Suppressor macrophage treated with lipopolysaccharide for 4 hours (primary cell): ENCODE data around the gene CASK.

Experiments
- DNase-seq: peaks from one replicate; pipeline ENCODE4 v3.0.0-alpha.2; 2020

CASK gene

DNA sequence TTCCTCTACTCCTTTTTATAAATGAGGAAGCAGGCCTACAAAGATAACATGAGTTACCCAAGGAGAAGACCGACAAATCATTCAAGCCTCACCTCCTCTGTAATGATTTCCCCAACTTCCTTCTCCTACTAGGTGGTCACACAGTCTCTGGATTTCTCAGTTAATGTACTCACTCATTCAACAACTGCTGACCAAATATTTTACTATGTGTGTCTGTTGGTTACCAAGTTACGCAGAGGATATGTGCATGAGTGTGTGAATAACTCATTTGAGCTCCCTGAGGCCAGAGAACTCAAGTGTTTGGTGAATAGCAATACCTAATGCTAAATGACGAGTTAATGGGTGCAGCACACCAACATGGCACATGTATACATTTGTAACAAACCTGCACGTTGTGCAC lies 10.4 kb downstream of the CASK start:
- no peak for DNase-seq

DNA sequence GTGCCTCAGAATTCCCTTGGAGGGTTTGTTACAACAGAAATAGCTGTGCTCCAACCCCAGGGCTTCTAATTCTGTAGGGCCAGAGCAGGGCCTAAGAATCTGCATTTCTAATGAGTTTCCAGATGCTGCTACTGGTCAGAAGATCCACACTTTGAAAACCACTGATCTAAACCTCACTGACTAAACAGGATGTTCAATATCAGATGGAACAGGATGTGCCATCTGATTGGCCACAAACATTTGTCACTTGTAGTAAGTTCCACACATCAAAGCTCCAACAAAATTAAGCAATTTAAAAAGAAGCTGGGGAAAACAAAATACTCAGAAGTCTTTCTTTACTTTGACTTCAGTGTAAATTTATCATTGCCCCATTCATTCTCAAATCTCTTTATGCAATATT lies 14.3 kb downstream of the CASK start:
- DNase-seq, result no peak

DNA sequence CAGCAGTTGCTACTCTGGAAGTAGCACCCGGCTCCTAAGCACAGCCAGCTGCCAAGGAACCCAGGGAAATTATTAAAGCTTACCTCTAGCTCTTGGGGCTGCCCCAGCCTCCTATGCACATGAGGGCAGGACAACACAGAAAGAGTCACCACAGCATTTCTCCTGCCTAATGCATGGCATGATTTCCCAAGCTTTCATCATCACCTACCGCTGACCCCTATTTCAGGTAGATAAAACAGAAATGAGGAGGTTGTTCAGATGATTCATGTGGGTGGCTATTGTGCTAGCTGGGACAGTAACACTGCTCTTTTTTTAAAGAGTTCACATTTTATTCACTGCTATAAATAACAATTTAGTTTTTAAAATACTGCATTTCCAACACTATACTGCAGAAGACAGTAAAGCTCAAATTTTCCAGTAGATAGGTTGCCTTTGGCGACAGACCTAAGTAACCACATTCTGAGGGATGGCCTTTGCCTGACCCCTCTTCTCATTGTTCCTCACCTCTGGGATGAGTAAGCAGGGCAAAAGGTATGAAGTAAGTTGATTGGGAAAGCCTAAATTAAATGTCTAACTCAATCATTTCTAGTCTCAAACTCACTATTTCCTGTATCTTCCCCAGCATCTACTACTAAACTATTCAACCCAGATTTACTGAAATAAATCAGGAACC lies 16.7 kb downstream of the CASK start:
- no peak for DNase-seq

DNA sequence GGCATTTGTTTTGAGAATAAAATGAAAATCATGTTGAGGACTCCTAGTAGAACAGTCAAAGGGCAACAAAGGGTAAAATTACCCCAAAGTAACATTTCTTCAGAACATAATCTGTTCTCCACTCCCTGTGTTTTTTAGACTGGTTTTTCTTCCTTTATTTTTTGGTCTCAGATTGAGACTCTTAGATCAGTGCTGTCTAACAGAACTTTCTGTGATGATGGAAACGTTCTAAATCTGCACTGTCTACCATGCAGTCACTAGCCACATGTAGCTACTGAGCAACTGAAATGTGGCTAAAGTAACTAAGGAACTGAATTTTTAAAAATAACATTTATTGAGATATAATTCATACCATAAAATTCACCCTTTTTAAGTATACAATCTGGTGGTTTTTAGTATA lies 19.8 kb downstream of the CASK start:
- no peak for DNase-seq

DNA sequence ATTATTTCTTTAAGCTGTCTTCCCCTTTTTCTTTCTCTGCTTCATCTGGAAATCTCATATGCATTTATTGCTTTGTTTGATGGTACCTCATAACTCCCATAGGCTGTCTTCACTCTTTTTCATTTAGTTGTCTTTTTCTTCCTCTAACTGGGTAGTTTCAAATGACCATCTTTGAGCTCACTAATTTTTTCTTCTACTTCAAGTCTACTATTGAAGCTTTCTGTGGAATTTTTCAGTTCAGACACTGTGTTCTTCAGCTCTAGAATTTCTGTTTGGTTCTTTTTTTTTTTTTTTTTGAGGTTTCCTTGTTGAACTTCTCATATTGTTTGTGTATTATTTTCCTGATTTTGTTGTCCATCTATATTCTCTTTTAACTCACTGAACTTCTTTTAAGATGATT lies 23.0 kb downstream of the CASK start:
- DNase-seq, result no peak

DNA sequence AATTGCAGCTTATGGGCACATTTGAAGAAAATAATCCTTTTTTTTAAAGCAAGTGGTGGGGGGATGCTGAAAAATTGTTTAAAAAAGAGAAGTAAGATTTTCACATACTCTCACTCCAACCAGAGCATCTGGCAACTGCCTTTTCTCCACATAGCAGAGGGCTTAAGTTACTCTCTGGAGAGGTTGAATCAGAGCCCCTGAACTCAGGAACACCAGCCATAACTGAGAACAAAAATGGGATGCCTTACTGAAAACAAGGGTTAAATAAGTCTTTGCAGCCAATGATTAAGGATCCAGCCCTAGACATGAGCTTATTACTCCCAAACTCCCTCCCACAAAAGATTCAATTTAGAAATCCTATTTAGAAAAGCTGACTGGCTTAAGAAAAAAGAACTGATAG lies 27.5 kb downstream of the CASK start:
- no peak for DNase-seq

DNA sequence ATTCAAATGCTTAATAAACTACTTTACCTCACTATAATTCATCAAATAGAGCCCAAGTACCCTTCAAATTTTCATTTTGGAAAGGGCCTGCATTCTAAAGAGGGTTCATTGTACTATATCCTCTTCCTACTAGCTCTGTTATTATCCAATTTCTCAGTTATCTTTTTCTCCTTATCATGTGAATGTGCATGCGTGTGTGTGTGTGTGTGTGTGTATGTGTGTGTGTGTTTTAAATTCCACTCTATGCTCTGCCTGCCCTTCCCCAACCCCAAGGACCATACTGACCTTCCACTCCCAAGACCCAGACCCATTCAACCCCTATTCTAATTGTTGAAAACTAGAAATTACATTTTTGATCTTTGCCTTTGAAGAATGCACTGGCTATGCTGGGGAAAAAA lies 33.3 kb downstream of the CASK start:
- no peak for DNase-seq

DNA sequence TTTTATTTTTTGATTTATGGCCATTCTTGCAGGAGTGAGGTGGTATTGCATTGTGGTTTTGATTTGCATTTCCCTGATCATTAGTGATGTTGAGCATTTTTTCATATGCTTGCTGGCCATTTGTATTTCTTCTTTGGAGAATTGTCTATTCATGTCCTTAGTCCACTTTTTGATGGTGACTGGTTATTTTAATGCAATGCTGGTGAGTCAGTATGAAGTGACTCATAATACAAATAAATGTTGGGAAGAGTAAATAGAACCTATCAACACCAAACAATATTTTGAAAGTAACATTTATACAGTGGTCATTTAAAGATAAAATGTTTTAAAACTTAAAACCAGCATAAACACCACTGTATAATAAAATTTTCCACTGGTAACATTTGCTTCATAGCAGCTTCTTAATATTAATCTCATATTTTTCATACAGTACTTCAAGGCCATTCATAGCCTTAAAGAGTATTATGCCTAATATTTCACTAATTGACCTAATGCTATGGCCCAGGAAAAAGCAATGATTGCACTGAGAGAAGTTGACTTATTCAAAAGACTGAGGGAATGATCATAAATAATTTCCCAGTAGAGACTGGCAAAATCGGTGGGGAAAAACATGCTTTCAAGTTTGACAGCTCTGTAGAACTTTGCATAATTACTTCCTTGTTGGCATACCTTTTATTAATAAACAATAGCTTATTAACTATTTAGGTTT lies 33.9 kb downstream of the CASK start:
- no peak for DNase-seq

DNA sequence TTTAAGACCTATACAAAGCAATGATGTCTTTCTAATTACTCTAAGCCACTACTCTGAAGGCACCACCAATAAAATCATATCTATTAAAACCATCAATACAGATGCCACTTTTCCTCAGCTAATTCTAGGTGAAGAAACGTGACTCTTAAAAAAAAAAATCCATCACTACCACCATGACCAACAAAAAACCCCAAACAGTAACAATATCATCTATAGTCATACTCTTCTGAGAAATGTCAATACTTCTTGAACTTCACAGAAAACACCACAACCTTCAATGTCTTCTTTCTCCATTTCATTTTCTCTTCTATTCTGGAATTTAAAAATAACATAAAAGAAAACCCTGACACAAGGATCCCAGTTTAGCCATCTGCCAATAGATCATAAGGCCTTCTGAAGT lies 35.7 kb downstream of the CASK start:
- no peak for DNase-seq

DNA sequence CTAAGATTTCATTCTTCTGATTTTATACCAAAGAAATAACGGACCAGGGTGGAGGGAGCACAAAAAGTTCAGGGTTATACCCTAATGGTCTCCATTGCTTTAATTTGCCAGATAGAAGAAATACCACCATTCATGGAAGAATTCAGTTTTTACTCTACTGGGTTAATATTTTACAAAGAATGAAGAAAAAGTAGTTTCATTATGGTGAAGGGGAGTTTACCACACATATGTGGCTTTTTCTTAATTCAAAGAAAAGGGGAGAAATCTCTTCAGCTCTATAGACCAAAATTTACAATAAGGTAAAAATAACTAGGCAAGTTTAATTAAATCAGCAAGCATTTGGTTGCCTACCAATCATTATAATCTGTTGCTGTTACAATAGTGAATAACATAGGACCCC lies 37.6 kb downstream of the CASK start:
- no peak for DNase-seq

DNA sequence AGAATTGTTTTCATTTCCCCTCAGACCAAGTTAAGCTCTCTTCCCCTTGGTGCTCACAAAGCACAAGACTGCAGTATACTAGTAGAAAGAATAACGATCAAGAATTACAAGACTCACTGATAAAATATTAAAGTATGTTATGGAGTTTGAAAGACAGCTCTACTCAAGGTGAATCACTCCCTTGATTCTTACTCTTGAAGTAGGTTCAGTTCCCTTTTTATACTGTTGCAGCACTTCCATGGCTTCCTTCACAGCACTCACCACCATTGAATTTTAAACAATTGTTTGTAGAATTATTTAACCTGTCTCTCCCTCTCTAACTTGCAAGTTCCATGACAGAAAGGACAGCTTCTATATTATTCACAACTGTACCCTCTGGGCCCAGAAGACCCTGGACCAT lies 42.2 kb downstream of the CASK start:
- peak; percentile 1 for DNase-seq

DNA sequence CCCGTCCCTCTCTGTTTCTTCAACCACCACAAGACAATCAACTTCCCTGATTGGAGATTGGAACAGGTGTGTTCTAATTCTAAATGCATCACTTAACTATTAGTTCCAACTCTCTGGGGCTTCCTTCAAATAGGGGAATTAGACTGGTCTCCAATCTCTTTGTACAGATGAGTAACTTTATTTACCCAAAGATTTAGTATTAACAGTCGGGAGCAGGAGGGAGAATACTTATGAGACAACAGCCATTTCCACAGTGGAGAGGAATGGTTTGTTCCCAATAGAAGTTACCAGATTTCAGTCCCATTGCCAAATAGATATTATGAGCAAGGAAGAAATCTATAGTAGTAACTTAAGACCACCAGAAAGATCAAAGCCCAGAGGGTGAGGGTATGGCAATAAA lies 46.2 kb downstream of the CASK start:
- DNase-seq, result no peak

DNA sequence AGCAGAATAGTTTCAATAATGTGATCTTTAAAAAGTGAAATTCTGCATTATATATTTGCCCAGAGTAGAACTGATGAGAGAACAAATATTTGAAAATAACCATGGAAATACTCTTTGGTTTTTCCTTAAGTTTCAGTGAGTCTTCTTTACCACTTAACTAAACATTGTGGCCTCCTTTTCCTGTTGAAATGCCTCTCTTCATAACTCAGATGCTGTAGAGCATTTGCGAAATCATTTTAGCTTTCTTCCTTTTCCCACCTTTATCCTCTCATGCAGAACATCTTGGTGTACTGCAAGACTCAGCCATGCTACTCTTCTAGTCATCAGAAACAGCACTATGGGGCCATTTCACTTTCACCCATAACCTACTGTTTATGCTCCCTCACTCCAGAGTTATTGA lies 48.2 kb downstream of the CASK start:
- no peak for DNase-seq

DNA sequence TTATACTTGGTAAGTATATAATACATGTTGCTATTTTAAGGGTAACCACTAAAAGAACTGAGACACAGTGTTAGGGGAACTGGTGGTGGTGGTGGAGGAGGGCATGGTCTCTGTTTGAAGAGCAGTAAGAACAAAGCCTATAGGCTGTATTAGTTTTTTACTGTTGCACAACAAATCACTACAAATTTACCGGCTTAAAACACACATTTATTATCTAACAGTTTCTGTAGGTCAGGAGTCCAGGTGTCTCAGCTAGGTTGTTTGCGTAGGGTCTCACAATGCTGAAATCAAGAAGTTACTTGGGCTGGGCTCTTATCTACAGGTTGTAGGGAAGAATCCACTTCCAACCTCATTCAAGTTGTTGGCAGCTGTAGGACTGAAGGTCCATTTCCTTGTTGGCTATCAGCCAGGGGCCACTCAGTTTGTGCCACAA lies 52.6 kb downstream of the CASK start:
- DNase-seq, result no peak

DNA sequence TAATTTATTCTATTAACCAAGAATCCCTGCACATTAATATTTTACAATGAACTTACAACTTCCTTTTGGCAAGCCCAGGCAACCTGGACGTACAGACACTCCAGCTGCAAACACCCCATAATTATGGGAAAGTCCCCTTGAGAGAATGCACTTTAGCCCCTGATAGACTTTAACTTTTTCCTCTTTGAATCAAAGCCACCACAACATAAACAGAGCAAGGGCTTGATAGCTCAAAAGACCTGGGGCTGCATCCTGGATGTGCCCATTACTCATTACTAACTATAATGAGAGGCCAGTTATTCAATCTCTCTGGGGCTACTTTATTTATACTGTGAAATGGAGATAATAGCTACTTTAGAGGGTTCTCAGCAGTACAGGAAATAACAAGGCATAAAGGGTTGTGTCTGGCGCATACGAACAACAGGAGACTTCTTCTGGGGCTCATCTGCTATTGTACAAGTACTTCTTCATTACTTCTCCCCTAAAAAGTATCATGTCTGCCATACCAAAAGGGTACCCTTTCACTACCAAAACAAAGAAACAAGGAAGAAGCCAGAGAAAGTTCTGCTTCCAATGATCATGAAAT lies 54.9 kb downstream of the CASK start:
- no peak for DNase-seq

DNA sequence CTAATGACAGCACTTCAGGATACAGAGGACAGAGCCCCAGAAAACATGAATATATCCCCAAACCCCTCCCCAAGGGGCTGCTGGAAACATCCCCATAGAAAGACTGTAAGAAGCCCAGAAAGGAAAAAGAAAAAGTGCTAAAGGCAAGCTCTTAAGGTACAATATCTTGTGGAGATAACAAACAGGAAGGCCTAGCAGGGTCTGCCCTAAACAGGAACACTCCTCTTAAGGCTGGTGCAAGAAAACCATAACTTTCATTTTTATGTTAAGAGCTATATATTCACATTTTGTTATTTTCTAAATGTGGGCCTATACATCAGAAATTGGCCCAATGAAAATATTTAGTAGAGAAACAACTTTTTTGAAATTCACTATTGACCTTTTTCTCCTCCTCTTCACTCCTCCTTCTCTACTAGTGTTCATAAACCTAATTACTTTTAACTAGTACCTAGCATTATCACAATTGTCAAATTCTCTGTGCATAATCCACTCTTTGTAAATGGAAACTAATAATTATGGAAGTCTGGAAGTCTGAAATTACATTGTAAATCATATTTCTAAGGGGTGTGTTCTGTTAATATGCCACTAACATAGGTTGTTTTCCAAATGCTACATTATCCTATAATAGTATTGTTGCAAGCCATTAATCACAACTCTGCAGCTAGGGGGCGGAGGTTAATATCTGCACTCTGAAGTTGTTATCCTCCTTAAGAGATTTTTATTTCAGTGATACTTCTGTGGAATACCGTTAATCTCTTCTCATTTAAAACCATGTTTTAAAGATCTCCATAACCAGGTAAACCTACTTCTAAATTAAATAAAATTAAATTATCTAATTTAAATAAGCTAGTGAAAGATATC lies 59.8 kb downstream of the CASK start:
- DNase-seq, result no peak

DNA sequence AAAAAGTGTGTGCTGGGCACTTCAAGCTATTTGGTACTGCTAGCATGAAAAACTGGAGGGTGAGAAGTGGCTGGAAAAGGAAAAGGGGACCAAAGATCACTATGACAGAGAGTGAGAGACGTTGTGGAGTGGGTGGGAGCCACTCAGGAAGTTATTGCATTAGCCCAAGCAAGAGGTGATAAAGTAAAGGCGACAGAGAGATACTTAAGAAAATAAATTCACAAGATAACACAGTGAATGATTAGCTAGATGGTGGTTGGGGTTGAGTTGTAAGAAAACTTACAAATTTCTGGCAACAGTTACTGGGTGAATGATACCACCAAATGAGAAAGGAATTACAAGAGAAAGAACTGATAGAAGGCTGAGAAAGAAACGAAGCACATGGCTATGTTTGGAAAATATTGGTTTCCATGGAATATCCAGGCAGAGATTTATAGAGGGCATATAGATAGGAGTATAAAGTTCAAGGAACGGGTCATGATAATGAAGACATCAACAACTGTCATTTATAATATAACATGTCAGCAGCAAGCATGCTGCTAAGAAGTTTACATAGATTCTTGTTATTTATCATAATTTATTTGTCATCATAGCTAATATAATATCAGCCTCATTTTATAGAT lies 60.7 kb downstream of the CASK start:
- no peak for DNase-seq

DNA sequence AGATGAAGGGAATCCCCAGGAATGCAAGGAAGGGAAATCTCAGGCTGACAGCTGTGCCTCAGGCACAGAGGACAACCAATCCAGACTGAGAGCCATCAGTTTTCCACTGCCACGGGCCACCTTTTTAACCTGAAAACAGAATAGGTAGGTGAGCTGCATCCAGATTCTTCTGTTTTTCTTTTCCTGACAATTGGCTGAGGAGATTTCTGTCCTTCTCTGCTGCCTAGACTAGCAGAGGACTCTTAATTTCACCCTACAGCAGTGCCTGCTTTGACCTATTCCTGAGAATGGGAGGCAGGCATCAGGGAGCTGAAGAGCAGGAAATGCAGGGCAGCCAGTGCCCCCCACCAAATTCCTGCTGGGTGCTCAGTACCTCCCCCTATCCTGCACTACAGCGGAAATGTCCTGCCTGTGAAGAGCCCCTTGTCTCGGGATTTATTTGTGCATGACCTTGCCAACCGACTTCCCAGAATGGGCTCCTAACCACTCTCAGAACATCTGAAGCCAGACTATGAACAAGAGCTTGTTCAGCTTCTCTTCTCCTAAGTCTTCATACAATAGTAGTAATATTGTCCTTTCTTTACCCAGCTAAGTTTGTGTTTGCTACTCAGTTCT lies 65.1 kb downstream of the CASK start:
- no peak for DNase-seq

DNA sequence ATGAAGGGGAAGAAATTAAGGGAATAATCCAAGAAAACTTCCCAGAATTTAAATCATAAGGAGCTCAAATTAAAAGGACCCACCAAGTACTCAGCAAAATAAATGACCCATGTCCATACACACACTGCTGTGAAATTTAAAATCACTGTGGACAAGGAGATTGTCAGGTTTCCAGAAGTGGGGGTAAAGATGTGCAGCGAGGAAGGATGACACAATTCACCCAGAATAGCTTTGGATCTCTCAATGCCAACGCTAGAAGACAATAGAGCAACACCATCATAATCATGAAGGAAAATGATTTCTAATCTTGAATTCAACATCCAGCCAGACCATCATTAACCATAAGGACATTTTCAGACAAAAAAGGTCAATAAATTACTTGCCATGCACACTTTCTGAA lies 65.7 kb downstream of the CASK start:
- DNase-seq, result no peak

DNA sequence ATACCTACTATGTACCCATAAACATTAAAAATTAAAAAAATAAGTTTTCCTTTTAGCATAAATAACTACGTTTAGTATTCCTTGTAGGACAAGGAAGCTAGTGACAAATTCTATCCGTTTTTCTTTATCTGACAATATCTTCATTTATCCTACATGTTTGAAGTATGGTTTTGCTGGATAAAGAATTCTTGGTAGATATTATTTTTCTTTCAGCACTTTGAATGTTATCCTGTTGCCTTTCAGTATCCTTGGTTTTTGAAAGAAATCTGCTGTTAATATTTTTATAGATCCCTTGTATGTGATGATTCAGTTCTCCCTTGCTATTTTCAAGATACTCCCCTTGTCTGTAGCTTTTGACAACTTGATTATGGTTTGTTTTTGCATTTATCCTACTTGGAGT lies 76.6 kb downstream of the CASK start:
- DNase-seq, result no peak

DNA sequence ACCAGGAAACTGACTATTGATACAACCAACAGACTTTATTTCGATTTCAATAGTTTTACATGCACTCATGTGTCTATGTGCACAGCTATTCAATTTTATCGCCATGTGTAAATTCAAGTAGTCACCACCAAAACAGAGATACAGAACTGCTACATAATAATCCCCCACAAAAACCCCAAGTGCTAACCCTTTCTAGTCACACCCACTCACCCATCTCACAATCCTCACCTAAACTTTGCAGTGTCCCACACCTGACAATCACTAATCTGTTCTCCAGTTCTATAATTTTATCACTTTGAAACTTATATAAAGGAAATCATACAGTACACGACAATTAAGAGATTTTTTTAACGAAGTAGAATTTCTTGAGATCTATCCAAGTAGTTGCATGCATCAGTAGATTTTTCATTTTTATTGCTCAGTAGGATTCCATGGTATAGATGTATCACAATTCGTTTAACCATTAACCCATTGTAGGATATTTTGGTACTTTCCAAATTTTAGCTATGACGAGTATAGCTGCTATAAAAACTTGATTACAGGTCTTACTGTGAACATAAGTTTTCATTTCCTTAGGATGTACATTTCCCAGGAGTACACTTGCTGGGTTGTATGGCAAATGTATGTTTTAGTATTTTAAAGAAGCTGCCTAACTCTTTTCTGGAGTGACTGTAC lies 85.9 kb downstream of the CASK start:
- no peak for DNase-seq

DNA sequence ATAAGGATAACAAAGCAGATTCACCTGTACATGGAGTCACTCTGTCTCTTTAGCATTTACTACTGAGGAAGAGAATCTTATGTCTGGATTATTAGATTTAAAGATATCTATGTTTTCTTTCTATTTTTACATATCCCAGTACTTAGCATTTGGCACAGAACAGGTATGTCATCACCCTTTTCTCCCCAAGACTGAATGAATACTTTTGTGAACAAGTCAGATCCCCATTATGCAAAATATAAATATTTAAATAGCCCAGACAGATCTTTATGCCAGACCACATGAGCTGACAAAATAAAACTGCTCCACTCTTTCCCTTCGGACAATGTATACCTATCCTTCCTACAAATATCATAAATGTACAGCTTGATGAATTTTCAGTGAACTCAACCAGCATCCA lies 94.5 kb downstream of the CASK start:
- DNase-seq, result no peak
